K562 (cell line): ENCODE results near the gene LRRC74B. TPM values are rescaled to one million over a fixed set of nuclear protein-coding genes. Genes with fewer than 3 reads are reported as not detected.

ENCODE experiments used
- BCOR ChIP-seq: fragments of 450-650 bp; IDR thresholded peaks from 2 replicates; pipeline ENCODE4 v1.6.1; 2016
- BRD9 ChIP-seq: fragments of 450-650 bp; IDR thresholded peaks from 2 replicates; pipeline ENCODE4 v1.6.1; 2018; ENCODE audit warnings: low read depth; ENCODE audit not compliant: partially characterized antibody
- GTF2E2 ChIP-seq: fragments of 200-800 bp; sonication (Bioruptor generic); IDR thresholded peaks from 2 replicates; pipeline ENCODE4 v1.6.1; 2016; ENCODE audit warnings: missing genetic modification characterization, missing compliant biosample characterization
- ILK ChIP-seq: fragments of 450-650 bp; IDR thresholded peaks from 2 replicates; pipeline ENCODE4 v1.6.1; 2016; ENCODE audit warnings: missing genetic modification characterization, low read depth, mild to moderate bottlenecking, missing compliant biosample characterization, moderate library complexity, borderline replicate concordance
- KAT8 ChIP-seq: fragments of 450-650 bp; IDR thresholded peaks from 2 replicates; pipeline ENCODE4 v1.6.1; 2016; ENCODE audit warnings: low read depth, mild to moderate bottlenecking
- KLF16 ChIP-seq: IDR thresholded peaks from 2 replicates; pipeline ENCODE4 v1.6.1; 2016; ENCODE audit warnings: antibody characterized with exemption
- MBD1 ChIP-seq: fragments of 250-450 bp; sonication (Bioruptor Pico); IDR thresholded peaks from 2 replicates; pipeline ENCODE4 v1.8.0; 2022; ENCODE audit warnings: inconsistent platforms
- NFXL1 ChIP-seq: fragments of 450-650 bp; formaldehyde crosslinking; IDR thresholded peaks from 2 replicates; pipeline ENCODE4 v1.4.0; 2021; ENCODE audit warnings: mild to moderate bottlenecking
- SIX5 ChIP-seq, 2 experiments: IDR thresholded peaks; 2 replicates each; pipeline ENCODE4 v1.6.1; 2011; ENCODE audit warnings: low read length in 2 of 2, borderline replicate concordance in 1 of 2, low read depth in 1 of 2, mild to moderate bottlenecking in 1 of 2, moderate library complexity in 1 of 2; ENCODE audit not compliant: insufficient read depth in 1 of 2
- ZNF518B ChIP-seq: fragments of 250-450 bp; sonication (Bioruptor Pico); IDR thresholded peaks from 2 replicates; pipeline ENCODE4 v1.5.0; 2021; ENCODE audit warnings: mild to moderate bottlenecking, moderate library complexity
- ZNF609 ChIP-seq: sonication (generic); formaldehyde crosslinking; IDR thresholded peaks from 2 replicates; pipeline ENCODE4 v1.8.1; 2023; ENCODE audit warnings: missing genetic modification reagents, mild to moderate bottlenecking, borderline replicate concordance
- polyA plus RNA-seq, 8 experiments: library from polyadenylated mRNA; depleted of rRNA in 4 of 8; stranded (reverse) in 5 of 8; unstranded in 3 of 8; fragments of >200 nt; fragmentation: Nextera tagmentation in 2 of 8; fragmentation: Illumina TruSeq in 1 of 8; extraction: Ambion mirVana in 2 of 8; extraction: Trizol in 1 of 8; gene quantifications; 2 replicates each; pipeline versions ENCODE4 v1.2.1 to v1.2.3, GENCODE V29; 2011 to 2014; ENCODE audit warnings: inconsistent platforms in 1 of 8, missing spikeins in 1 of 8
- total RNA-seq, 7 experiments: library from RNA; depleted of rRNA in 6 of 7; stranded (reverse); fragments of >200 nt in 6 of 7; fragmentation: Illumina TruSeq in 2 of 7; extraction: Trizol in 2 of 7; gene quantifications; 2 replicates each; pipeline versions ENCODE4 v1.2.1 to v1.2.3, GENCODE V29; 2011 to 2021; ENCODE audit warnings: low replicate concordance in 1 of 7

The LRRC74B gene
- total and polyA plus RNA-seq, 9 of the 15 experiments (the other 6 are each of a cell fraction or from before 2014, with no cell fraction given), result not detected

GRCh38 chr22:21055880-21056319 lies 10.2 kb downstream of the LRRC74B start (continued):
- TF ChIP-seq SIX5 (IDR thresholded peaks at IDR 0.05; ENCODE audit: borderline replicate concordance in 1 of 2, insufficient read depth in 1 of 2, low read depth in 1 of 2, low read length in 2 of 2) (no peak), NFXL1 (CRISPR knock-in tag) (no peak), KAT8 (no peak), ILK (no peak), KLF16 (no peak), GTF2E2 (tag) (no peak), ZNF609 (CRISPR knock-in tag) (no peak), BCOR (no peak), ZNF518B (CRISPR knock-in tag) (no peak), BRD9 (no peak), MBD1 (CRISPR knock-in tag) (no peak)
